Measurements from ENCODE around the gene LRP3.

LRP3 gene

GRCh38 chr19:33255781-33256180, 61.7 kb downstream of the LRP3 start:
- no peak for DNase-seq (ENCODE audit: low spot score)

- no peak for DNase-seq (ENCODE audit: low spot score)
Observed at GRCh38 chr19:33256261-33256660, 62.1 kb downstream of the LRP3 start.

- DNase-seq (ENCODE audit: low spot score): no peak
Observed at GRCh38 chr19:33257828-33258227, 63.7 kb downstream of the LRP3 start.

Measured in AG08396 (cell line).